HepG2 (cell line): Measurements from ENCODE around the gene HOXA10. TPM values are rescaled to one million over a fixed set of nuclear protein-coding genes. Genes with fewer than 3 reads are reported as not detected.

Experiments used
- EED ChIP-seq: sonication (generic); formaldehyde crosslinking; IDR thresholded peaks from 2 replicates; pipeline ENCODE4 v1.5.0; 2020; ENCODE audit warnings: mild to moderate bottlenecking, missing genetic modification reagents
- FOXP1 ChIP-seq, 2 experiments: fragments of 450-650 bp in 1 of 2; IDR thresholded peaks; 2 replicates each; pipeline ENCODE4 v1.6.1; 2017 to 2018; ENCODE audit warnings: antibody characterized with exemption in 1 of 2
- HNRNPL ChIP-seq: fragments of 200-400 bp; formaldehyde crosslinking; IDR thresholded peaks from 2 replicates; pipeline ENCODE4 v1.6.1; 2017; ENCODE audit warnings: mild to moderate bottlenecking, low read depth, low read length
- IRX3 ChIP-seq: sonication (generic); formaldehyde crosslinking; IDR thresholded peaks from 2 replicates; pipeline ENCODE4 v1.8.1; 2023; ENCODE audit warnings: mild to moderate bottlenecking, low read depth, missing genetic modification reagents, borderline replicate concordance
- MED13 ChIP-seq: sonication (generic); formaldehyde crosslinking; IDR thresholded peaks from 2 replicates; pipeline ENCODE4 v1.5.0; 2020; ENCODE audit warnings: missing genetic modification reagents
- ONECUT2 ChIP-seq: sonication (generic); formaldehyde crosslinking; IDR thresholded peaks from 2 replicates; pipeline ENCODE4 v1.4.0; 2020; ENCODE audit warnings: missing genetic modification reagents
- PCBP2 ChIP-seq: fragments of 200-400 bp; formaldehyde crosslinking; optimal IDR thresholded peaks from 2 replicates; pipeline ENCODE3; 2018; ENCODE audit warnings: low read length, low read depth; ENCODE audit not compliant: poor library complexity, severe bottlenecking
- RARA ChIP-seq: IDR thresholded peaks from 2 replicates; pipeline ENCODE4 v1.6.1; 2016; ENCODE audit warnings: missing genetic modification reagents, missing compliant biosample characterization
- SALL1 ChIP-seq: sonication (generic); formaldehyde crosslinking; IDR thresholded peaks from 2 replicates; pipeline ENCODE4 v1.8.0; 2022; ENCODE audit warnings: mild to moderate bottlenecking, missing genetic modification reagents
- SRSF9 ChIP-seq: fragments of 200-400 bp; formaldehyde crosslinking; IDR thresholded peaks from 2 replicates; pipeline ENCODE4 v1.6.1; 2018; ENCODE audit warnings: borderline replicate concordance, mild to moderate bottlenecking, low read depth, low read length; ENCODE audit not compliant: insufficient read depth, poor library complexity, severe bottlenecking
- ZNF234 ChIP-seq: sonication (generic); formaldehyde crosslinking; conservative IDR thresholded peaks from 2 replicates; pipeline ENCODE4 v1.5.1; 2020; ENCODE audit warnings: mild to moderate bottlenecking, missing genetic modification reagents
- ZNF781 ChIP-seq: sonication (generic); formaldehyde crosslinking; IDR thresholded peaks from 2 replicates; pipeline ENCODE4 v1.5.1; 2020; ENCODE audit warnings: borderline replicate concordance, mild to moderate bottlenecking, missing genetic modification reagents; ENCODE audit errors: not compliant biosample characterization
- ZNF790 ChIP-seq: sonication (generic); formaldehyde crosslinking; IDR thresholded peaks from 2 replicates; pipeline ENCODE4 v1.8.0; 2022; ENCODE audit warnings: missing genetic modification reagents, mild to moderate bottlenecking, borderline replicate concordance
- polyA plus RNA-seq, 8 experiments: library from polyadenylated mRNA; depleted of rRNA in 3 of 8; stranded (reverse) in 7 of 8; unstranded in 1 of 8; fragments of >200 nt; fragmentation: Illumina TruSeq in 4 of 8; extraction: Trizol in 4 of 8; gene quantifications; 2 replicates each; pipeline versions ENCODE4 v1.2.1 to v1.2.3, GENCODE V29; 2011 to 2016; ENCODE audit warnings: low read depth in 4 of 8, missing spikeins in 1 of 8, mixed read lengths in 1 of 8; ENCODE audit not compliant: insufficient read depth in 1 of 8
- total RNA-seq, 5 experiments: library from RNA; depleted of rRNA; stranded (reverse); fragments of >200 nt; fragmentation: Illumina TruSeq; extraction: Trizol; gene quantifications; 2 replicates each; pipeline ENCODE4 v1.2.3, GENCODE V29; 2016; ENCODE audit warnings: low read depth in 1 of 5
- TF ChIP-seq, protein P1 (sequence below): sonication (generic); formaldehyde crosslinking; IDR thresholded peaks from 2 replicates; pipeline ENCODE4 v1.4.0; 2020; ENCODE audit warnings: missing genetic modification reagents
- TF ChIP-seq, protein P2 (sequence below): sonication (generic); formaldehyde crosslinking; IDR thresholded peaks from 2 replicates; pipeline ENCODE4 v1.5.1; 2020; ENCODE audit warnings: missing genetic modification reagents, mild to moderate bottlenecking, borderline replicate concordance
- TF ChIP-seq, protein P3 (sequence below): sonication (generic); formaldehyde crosslinking; IDR thresholded peaks from 2 replicates; pipeline ENCODE4 v1.4.0; 2020; ENCODE audit warnings: missing genetic modification reagents

HOXA10 gene
- total and polyA plus RNA-seq, 2 of the 13 experiments (the other 11 are each of a cell fraction or from before 2014, with no cell fraction given): not detected

DNA sequence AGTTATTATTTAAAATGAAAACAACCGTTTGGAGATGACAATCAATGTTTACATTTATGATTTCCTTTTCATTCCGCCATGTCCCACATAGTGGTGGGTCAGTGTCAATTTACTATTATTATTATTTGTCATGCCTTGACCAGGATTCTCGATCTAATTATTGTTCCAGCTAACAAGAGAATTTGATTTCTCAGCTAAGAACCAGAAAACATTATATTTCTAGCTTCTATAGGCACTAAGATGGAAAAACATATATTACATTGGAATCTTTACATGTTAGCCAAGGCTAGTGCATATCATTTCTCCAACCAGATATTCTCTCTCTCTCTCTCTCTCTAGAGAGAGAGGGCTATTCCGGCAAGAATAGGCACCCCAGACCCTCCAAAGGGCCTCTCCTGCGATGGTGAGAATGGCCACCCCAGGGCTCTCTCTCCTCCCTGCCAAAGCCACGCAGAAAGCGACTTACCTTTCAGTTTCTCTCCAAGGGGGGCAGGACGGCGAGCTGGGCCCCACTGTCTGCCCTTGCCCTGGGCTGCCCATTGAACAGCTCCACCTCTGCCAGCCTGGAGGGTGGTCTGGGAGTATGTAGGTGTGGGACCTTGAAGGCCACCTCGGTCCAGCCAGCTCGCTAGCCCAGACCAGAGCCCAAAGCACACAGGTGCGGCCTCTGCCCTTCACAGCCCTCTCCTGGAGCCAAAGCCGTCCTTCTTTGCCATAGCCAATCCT lies 24.1 kb downstream of the HOXA10 start (continued):
- TF ChIP-seq HNRNPL (0 out of 2 replicates have a peak, but pooled peaks have one; percentile 64), ONECUT2 (CRISPR knock-in tag) (no peak), FOXP1 (IDR thresholded peaks at IDR 0.05) (no peak), FOXP1 (CRISPR knock-in tag; IDR thresholded peaks at IDR 0.05) (no peak), MED13 (CRISPR knock-in tag) (no peak), IRX3 (CRISPR knock-in tag) (no peak), ZNF781 (no peak), RARA (CRISPR knock-in tag) (no peak), SRSF9 (no peak), PCBP2 (no peak), ZNF790 (CRISPR knock-in tag) (no peak), EED (CRISPR knock-in tag) (no peak), SALL1 (CRISPR knock-in tag) (no peak), ZNF234 (no peak)
- TF ChIP-seq, protein P1, sequence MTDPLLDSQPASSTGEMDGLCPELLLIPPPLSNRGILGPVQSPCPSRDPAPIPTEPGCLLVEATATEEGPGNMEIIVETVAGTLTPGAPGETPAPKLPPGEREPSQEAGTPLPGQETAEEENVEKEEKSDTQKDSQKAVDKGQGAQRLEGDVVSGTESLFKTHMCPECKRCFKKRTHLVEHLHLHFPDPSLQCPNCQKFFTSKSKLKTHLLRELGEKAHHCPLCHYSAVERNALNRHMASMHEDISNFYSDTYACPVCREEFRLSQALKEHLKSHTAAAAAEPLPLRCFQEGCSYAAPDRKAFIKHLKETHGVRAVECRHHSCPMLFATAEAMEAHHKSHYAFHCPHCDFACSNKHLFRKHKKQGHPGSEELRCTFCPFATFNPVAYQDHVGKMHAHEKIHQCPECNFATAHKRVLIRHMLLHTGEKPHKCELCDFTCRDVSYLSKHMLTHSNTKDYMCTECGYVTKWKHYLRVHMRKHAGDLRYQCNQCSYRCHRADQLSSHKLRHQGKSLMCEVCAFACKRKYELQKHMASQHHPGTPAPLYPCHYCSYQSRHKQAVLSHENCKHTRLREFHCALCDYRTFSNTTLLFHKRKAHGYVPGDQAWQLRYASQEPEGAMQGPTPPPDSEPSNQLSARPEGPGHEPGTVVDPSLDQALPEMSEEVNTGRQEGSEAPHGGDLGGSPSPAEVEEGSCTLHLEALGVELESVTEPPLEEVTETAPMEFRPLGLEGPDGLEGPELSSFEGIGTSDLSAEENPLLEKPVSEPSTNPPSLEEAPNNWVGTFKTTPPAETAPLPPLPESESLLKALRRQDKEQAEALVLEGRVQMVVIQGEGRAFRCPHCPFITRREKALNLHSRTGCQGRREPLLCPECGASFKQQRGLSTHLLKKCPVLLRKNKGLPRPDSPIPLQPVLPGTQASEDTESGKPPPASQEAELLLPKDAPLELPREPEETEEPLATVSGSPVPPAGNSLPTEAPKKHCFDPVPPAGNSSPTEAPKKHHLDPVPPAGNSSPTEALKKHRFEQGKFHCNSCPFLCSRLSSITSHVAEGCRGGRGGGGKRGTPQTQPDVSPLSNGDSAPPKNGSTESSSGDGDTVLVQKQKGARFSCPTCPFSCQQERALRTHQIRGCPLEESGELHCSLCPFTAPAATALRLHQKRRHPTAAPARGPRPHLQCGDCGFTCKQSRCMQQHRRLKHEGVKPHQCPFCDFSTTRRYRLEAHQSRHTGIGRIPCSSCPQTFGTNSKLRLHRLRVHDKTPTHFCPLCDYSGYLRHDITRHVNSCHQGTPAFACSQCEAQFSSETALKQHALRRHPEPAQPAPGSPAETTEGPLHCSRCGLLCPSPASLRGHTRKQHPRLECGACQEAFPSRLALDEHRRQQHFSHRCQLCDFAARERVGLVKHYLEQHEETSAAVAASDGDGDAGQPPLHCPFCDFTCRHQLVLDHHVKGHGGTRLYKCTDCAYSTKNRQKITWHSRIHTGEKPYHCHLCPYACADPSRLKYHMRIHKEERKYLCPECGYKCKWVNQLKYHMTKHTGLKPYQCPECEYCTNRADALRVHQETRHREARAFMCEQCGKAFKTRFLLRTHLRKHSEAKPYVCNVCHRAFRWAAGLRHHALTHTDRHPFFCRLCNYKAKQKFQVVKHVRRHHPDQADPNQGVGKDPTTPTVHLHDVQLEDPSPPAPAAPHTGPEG (CRISPR knock-in tag): peak; percentile 31; the same call in 1 of the 2 replicates
- TF ChIP-seq, protein P2, sequence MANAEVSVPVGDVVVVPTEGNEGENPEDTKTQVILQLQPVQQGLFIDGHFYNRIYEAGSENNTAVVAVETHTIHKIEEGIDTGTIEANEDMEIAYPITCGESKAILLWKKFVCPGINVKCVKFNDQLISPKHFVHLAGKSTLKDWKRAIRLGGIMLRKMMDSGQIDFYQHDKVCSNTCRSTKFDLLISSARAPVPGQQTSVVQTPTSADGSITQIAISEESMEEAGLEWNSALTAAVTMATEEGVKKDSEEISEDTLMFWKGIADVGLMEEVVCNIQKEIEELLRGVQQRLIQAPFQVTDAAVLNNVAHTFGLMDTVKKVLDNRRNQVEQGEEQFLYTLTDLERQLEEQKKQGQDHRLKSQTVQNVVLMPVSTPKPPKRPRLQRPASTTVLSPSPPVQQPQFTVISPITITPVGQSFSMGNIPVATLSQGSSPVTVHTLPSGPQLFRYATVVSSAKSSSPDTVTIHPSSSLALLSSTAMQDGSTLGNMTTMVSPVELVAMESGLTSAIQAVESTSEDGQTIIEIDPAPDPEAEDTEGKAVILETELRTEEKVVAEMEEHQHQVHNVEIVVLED: no peak
- TF ChIP-seq, protein P3, sequence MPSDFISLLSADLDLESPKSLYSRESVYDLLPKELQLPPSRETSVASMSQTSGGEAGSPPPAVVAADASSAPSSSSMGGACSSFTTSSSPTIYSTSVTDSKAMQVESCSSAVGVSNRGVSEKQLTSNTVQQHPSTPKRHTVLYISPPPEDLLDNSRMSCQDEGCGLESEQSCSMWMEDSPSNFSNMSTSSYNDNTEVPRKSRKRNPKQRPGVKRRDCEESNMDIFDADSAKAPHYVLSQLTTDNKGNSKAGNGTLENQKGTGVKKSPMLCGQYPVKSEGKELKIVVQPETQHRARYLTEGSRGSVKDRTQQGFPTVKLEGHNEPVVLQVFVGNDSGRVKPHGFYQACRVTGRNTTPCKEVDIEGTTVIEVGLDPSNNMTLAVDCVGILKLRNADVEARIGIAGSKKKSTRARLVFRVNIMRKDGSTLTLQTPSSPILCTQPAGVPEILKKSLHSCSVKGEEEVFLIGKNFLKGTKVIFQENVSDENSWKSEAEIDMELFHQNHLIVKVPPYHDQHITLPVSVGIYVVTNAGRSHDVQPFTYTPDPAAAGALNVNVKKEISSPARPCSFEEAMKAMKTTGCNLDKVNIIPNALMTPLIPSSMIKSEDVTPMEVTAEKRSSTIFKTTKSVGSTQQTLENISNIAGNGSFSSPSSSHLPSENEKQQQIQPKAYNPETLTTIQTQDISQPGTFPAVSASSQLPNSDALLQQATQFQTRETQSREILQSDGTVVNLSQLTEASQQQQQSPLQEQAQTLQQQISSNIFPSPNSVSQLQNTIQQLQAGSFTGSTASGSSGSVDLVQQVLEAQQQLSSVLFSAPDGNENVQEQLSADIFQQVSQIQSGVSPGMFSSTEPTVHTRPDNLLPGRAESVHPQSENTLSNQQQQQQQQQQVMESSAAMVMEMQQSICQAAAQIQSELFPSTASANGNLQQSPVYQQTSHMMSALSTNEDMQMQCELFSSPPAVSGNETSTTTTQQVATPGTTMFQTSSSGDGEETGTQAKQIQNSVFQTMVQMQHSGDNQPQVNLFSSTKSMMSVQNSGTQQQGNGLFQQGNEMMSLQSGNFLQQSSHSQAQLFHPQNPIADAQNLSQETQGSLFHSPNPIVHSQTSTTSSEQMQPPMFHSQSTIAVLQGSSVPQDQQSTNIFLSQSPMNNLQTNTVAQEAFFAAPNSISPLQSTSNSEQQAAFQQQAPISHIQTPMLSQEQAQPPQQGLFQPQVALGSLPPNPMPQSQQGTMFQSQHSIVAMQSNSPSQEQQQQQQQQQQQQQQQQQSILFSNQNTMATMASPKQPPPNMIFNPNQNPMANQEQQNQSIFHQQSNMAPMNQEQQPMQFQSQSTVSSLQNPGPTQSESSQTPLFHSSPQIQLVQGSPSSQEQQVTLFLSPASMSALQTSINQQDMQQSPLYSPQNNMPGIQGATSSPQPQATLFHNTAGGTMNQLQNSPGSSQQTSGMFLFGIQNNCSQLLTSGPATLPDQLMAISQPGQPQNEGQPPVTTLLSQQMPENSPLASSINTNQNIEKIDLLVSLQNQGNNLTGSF: no peak
